PFSK-1 (cell line): ENCODE measurements around the gene MSI2.

ENCODE experiments used
- FOXP2 ChIP-seq: optimal IDR thresholded peaks from 2 replicates; pipeline ENCODE3; 2011; ENCODE audit warnings: borderline replicate concordance, control low read depth, inconsistent platforms; ENCODE audit not compliant: insufficient read depth; ENCODE audit errors: extremely low read length, extremely low read depth
- POLR2AphosphoS5 ChIP-seq: IDR thresholded peaks from 2 replicates; pipeline ENCODE4 v1.6.1; 2012; ENCODE audit warnings: low read depth, mild to moderate bottlenecking, control low read depth, low read length, moderate library complexity
- SIN3A ChIP-seq: IDR thresholded peaks from 2 replicates; pipeline ENCODE4 v1.6.1; 2012; ENCODE audit warnings: mild to moderate bottlenecking, low read length, moderate library complexity, borderline replicate concordance; ENCODE audit not compliant: insufficient read depth
- TAF1 ChIP-seq: IDR thresholded peaks from 2 replicates; pipeline ENCODE4 v1.6.1; 2012; ENCODE audit warnings: low read length, control low read depth, borderline replicate concordance; ENCODE audit not compliant: insufficient read depth
- TF ChIP-seq, protein P1 (sequence below), 2 experiments: IDR thresholded peaks; 2 replicates each; pipeline versions ENCODE4 v1.6.1 to v1.8.0; 2011 to 2012; ENCODE audit warnings: low read depth in 2 of 2, low read length in 2 of 2, control low read depth in 1 of 2, inconsistent platforms in 1 of 2, mild to moderate bottlenecking in 1 of 2, moderate library complexity in 1 of 2; ENCODE audit not compliant: insufficient read depth in 1 of 2

Gene MSI2

DNA sequence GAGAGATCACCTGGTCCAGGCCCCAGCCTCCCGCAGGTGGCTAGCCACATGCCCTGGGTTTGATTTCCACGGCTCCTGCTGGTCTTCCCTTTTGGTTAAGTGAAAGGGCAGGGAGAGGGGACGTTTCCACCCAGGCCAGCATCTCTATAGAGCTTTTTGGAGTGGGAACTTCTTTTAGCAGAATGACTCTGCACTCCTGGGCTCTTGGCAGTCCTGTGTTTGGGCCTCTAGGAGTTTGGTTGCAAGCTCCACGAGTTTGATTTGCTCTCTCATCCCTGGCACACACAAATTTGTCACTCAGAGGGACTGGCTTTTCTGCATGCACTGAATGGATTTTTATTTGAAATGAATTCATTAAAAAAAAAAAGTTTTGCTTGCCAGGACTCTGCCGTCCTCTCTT lies 32.8 kb downstream of the MSI2 start:
- TF ChIP-seq, protein P1, sequence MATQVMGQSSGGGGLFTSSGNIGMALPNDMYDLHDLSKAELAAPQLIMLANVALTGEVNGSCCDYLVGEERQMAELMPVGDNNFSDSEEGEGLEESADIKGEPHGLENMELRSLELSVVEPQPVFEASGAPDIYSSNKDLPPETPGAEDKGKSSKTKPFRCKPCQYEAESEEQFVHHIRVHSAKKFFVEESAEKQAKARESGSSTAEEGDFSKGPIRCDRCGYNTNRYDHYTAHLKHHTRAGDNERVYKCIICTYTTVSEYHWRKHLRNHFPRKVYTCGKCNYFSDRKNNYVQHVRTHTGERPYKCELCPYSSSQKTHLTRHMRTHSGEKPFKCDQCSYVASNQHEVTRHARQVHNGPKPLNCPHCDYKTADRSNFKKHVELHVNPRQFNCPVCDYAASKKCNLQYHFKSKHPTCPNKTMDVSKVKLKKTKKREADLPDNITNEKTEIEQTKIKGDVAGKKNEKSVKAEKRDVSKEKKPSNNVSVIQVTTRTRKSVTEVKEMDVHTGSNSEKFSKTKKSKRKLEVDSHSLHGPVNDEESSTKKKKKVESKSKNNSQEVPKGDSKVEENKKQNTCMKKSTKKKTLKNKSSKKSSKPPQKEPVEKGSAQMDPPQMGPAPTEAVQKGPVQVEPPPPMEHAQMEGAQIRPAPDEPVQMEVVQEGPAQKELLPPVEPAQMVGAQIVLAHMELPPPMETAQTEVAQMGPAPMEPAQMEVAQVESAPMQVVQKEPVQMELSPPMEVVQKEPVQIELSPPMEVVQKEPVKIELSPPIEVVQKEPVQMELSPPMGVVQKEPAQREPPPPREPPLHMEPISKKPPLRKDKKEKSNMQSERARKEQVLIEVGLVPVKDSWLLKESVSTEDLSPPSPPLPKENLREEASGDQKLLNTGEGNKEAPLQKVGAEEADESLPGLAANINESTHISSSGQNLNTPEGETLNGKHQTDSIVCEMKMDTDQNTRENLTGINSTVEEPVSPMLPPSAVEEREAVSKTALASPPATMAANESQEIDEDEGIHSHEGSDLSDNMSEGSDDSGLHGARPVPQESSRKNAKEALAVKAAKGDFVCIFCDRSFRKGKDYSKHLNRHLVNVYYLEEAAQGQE (IDR thresholded peaks at IDR 0.05; ENCODE audit: insufficient read depth in 1 of 2, low read depth in 2 of 2, low read length in 2 of 2) = no peak
- TF ChIP-seq FOXP2 = no peak
- no peak for TF ChIP-seq TAF1
- no peak for TF ChIP-seq SIN3A
- TF ChIP-seq POLR2AphosphoS5 = no peak

DNA sequence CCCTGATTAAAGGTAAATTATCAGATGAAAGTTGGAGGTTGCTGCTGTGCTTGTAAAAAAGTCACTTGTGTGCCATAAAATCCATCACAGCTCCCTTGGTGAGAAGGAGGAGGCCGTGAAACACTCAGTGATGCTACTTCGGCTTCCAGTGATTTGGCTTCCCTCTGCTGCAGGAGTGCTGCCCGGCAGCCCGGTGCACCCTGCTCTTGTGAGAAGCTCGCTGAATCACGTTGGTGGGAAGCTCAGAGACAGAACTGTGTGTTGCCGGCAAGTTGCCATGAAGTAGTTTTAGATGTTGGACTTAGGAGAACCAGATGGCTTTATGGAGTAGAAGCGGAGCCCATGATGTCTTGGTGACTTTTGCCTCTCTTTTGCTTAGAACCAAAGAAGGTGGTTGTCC lies 33.3 kb downstream of the MSI2 start:
- TF ChIP-seq SIN3A (no peak), POLR2AphosphoS5 (no peak), TAF1 (no peak), FOXP2 (no peak)
- TF ChIP-seq, protein P1 (IDR thresholded peaks at IDR 0.05; ENCODE audit: insufficient read depth in 1 of 2, low read depth in 2 of 2, low read length in 2 of 2) = no peak

DNA sequence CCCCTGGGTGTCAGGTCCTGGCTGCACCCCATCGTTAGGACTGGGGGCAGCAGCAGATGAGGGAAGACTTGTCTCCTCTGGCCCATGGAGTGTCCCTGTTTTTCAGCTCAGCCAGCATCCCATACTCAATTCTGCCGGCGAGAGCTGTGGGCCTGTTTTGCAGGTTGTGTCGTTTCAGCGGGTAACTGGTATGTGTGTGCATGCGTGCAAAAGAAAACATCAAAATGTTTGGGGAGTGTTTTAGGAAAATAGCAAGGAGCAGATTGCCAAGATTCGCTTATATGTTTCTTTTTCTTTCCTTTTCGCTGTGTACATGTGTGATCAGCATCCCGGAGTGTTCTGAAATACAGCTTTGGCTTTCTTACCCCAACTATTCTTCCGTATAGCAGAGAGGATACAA lies 34.7 kb downstream of the MSI2 start:
- TF ChIP-seq TAF1 (no peak), SIN3A (no peak), FOXP2 (no peak), POLR2AphosphoS5 (no peak)

DNA sequence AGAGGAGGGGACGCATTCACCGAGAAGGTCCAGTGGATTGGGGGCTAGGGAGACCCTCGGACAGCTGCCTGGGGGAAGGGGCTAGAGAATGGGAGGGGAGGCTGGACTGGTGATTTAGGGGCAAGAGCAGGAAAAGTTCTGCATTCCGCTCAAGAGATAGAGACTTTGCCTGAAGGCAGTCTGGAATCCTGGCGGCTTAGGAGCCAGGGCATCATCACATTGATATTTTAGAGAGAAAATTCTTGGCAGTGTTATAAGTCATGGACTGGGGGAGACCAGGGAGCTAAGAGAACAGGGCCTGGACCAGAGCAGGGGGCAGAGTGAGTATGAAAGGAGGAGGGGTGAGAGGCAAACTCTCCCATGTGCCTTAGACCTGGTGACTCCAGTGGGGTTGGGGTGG lies 35.8 kb downstream of the MSI2 start:
- TF ChIP-seq TAF1 = no peak
- TF ChIP-seq POLR2AphosphoS5 = no peak
- no peak for TF ChIP-seq SIN3A
- no peak for TF ChIP-seq FOXP2
- TF ChIP-seq, protein P1 (IDR thresholded peaks at IDR 0.05; ENCODE audit: insufficient read depth in 1 of 2, low read depth in 2 of 2, low read length in 2 of 2) = no peak

DNA sequence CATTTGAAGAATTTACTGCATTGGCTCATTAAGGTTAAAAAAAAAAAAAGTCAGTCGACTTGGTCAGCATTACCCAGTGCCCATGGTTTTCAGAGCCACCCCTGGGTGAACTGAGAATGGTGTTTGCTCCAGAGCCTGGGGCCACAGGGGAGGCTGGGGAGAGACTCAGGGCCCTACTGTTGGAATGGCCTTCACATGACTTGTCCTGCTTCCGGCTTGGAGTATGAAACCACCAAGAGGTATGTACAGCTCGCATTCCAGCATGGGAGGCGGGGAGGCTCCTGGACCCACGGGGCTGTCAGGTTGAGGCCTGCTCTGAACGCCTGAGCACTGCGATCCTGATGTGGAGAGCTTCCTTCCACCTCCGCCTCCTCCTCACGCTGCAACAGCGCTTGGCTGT lies 36.8 kb downstream of the MSI2 start:
- TF ChIP-seq TAF1 (no peak), FOXP2 (no peak), SIN3A (no peak), POLR2AphosphoS5 (no peak)
- TF ChIP-seq, protein P1 (IDR thresholded peaks at IDR 0.05; ENCODE audit: insufficient read depth in 1 of 2, low read depth in 2 of 2, low read length in 2 of 2) = no peak
